IPS-18c (cell line): ENCODE data around the gene CRNKL1.
A peak's percentile ranks its signal among the peaks of the same experiment; 100 is the strongest.

Experiments
- H3K4me3 ChIP-seq: 2 replicates; pipeline ENCODE4 v1.7.0; 2013; ENCODE audit warnings: low read depth, mild to moderate bottlenecking, low read length, moderate library complexity; ENCODE audit not compliant: insufficient read depth
- H3K9me3 ChIP-seq: one replicate; pipeline ENCODE4 v1.6.1; 2013; ENCODE audit warnings: mild to moderate bottlenecking, low read length, moderate library complexity; ENCODE audit not compliant: control insufficient read depth, insufficient read depth

The CRNKL1 gene

GRCh38 chr20:20052074-20052970, at the start of gene CRNKL1, which contains the start of gene CFAP61:
TSS of gene CRNKL1 (minus strand) at chr20:20052466. CDS start at chr20:20052342, 124 bp downstream.
TSS of gene CFAP61 (plus strand) at chr20:20052532. CDS start at chr20:20056654, 4,122 bp downstream.
- Histone ChIP-seq H3K4me3 (peak within 1 kb of the TSS; percentile 100), H3K9me3 (no peaks in the 10 kb centered on the region)

GRCh38 chr20:20100881-20101280, 48.6 kb upstream of the CRNKL1 start:
- Histone ChIP-seq H3K4me3 (no peak overlapping the region), H3K9me3 (no peaks in the 10 kb centered on the region)

- no peaks in the 10 kb centered on the region for H3K9me3 ChIP-seq
Measured at GRCh38 chr20:20096421-20096820, 44.2 kb upstream of the CRNKL1 start.

GRCh38 chr20:20095114-20095872, 43.0 kb upstream of the CRNKL1 start:
- Histone ChIP-seq H3K4me3 (no peak overlapping the region), H3K9me3 (no peaks in the 10 kb centered on the region)

More at GRCh38 chr20:20096421-20096820, 44.2 kb upstream of the CRNKL1 start:
- no peak overlapping the region for H3K4me3 ChIP-seq

- Histone ChIP-seq H3K4me3 (no peak overlapping the region), H3K9me3 (no peaks in the 10 kb centered on the region)
Measured at GRCh38 chr20:20094410-20094809, 42.1 kb upstream of the CRNKL1 start.

- H3K4me3 ChIP-seq, result no peak overlapping the region
- no peaks in the 10 kb centered on the region for H3K9me3 ChIP-seq
Measured at GRCh38 chr20:20092827-20093226, 40.6 kb upstream of the CRNKL1 start.

GRCh38 chr20:20089939-20090338, 37.7 kb upstream of the CRNKL1 start:
- H3K9me3 ChIP-seq, result no peaks in the 10 kb centered on the region

GRCh38 chr20:20089018-20089417, 36.8 kb upstream of the CRNKL1 start:
- Histone ChIP-seq H3K4me3 (no peak overlapping the region), H3K9me3 (no peaks in the 10 kb centered on the region)

More at GRCh38 chr20:20089939-20090338, 37.7 kb upstream of the CRNKL1 start:
- H3K4me3 ChIP-seq, result no peak overlapping the region

GRCh38 chr20:20085812-20086211, 33.5 kb upstream of the CRNKL1 start:
- Histone ChIP-seq H3K4me3 (no peak overlapping the region), H3K9me3 (no peaks in the 10 kb centered on the region)

- H3K9me3 ChIP-seq, result no peaks in the 10 kb centered on the region
- H3K4me3 ChIP-seq, result no peak overlapping the region
Measured at GRCh38 chr20:20085071-20085470, 32.8 kb upstream of the CRNKL1 start.

GRCh38 chr20:20084296-20084752, 32.1 kb upstream of the CRNKL1 start:
- no peak overlapping the region for H3K4me3 ChIP-seq
- no peaks in the 10 kb centered on the region for H3K9me3 ChIP-seq

- Histone ChIP-seq H3K4me3 (no peak overlapping the region), H3K9me3 (no peaks in the 10 kb centered on the region)
Measured at GRCh38 chr20:20083807-20084206, 31.5 kb upstream of the CRNKL1 start.

- Histone ChIP-seq H3K9me3 (no peaks in the 10 kb centered on the region), H3K4me3 (no peak overlapping the region)
Measured at GRCh38 chr20:20079102-20079784, 27.0 kb upstream of the CRNKL1 start.

- Histone ChIP-seq H3K9me3 (no peaks in the 10 kb centered on the region), H3K4me3 (no peak overlapping the region)
Measured at GRCh38 chr20:20078041-20078440, 25.8 kb upstream of the CRNKL1 start.

- H3K4me3 ChIP-seq, result no peak overlapping the region
- no peaks in the 10 kb centered on the region for H3K9me3 ChIP-seq
Measured at GRCh38 chr20:20076297-20077065, 24.2 kb upstream of the CRNKL1 start.

GRCh38 chr20:20075032-20075431, 22.8 kb upstream of the CRNKL1 start:
- H3K4me3 ChIP-seq, result no peak overlapping the region

More at GRCh38 chr20:20075032-20075431, 22.8 kb upstream of the CRNKL1 start:
- H3K9me3 ChIP-seq, result no peaks in the 10 kb centered on the region
